Ectodermal cell (in vitro differentiated cells): Measurements from ENCODE around the gene CUL2.
"Not testable (repeated sequence)": the region's sequence is repeated elsewhere in the genome, so short reads cannot be mapped to it uniquely, and the experiment has no call there.

ENCODE experiments used
- H3K27ac ChIP-seq: 2 replicates; pipeline ENCODE4 v1.7.0; 2013; ENCODE audit warnings: mild to moderate bottlenecking, low read depth, low read length; ENCODE audit not compliant: insufficient read depth, poor library complexity, severe bottlenecking
- H3K27me3 ChIP-seq: 2 replicates; pipeline ENCODE4 v1.7.0; 2013; ENCODE audit warnings: mild to moderate bottlenecking, low read length; ENCODE audit not compliant: insufficient read depth, control insufficient read depth, poor library complexity, severe bottlenecking
- H3K36me3 ChIP-seq: one replicate; pipeline ENCODE4 v1.7.0; 2013; ENCODE audit warnings: low read length; ENCODE audit not compliant: control insufficient read depth, insufficient read depth
- H3K4me1 ChIP-seq: one replicate; pipeline ENCODE4 v1.7.0; 2013; ENCODE audit warnings: low read length; ENCODE audit not compliant: control insufficient read depth, insufficient read depth
- H3K4me3 ChIP-seq: 2 replicates; pipeline ENCODE4 v1.7.0; 2013; ENCODE audit warnings: low read depth, low read length, control low read depth; ENCODE audit not compliant: insufficient read depth
- H3K9me3 ChIP-seq: 2 replicates; pipeline ENCODE4 v1.7.0; 2013; ENCODE audit warnings: mild to moderate bottlenecking, low read length, moderate library complexity; ENCODE audit not compliant: control insufficient read depth
- WGBS, 2 experiments: methylation state at CpG; one replicate each; pipeline ENCODE4 v1.1.7; 2013; ENCODE audit warnings: missing lambda C conversion rate in 2 of 2; 5-methylcytosine and 5-hydroxymethylcytosine counted together

Gene CUL2

DNA sequence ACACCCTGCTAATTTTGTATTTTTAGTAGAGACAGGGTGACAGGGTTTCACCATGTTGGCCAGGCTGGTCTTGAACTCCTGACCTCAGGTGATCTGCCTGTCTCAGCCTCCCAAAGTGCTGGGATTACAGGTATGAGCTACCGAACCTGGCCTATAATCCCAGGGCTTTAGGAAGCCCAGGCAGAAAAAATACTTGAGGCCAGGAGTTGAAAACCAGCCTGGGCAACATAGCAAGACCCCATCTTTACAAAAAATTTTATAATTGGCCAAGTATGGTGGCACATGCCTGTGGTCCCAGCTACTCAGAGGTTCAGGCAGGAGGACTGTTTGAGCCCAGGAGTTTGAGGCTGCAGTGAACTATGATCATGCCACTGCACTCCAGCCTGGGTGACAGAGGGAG is 99.0 kb downstream of the CUL2 start:
- not testable (repeated sequence) for H3K36me3 ChIP-seq, H3K4me1 ChIP-seq, H3K27ac ChIP-seq, H3K4me3 ChIP-seq, H3K27me3 ChIP-seq, H3K9me3 ChIP-seq
- 88 to 97% methylated on average over 1 of the region's 1 CpG for WGBS, 2 experiments

DNA sequence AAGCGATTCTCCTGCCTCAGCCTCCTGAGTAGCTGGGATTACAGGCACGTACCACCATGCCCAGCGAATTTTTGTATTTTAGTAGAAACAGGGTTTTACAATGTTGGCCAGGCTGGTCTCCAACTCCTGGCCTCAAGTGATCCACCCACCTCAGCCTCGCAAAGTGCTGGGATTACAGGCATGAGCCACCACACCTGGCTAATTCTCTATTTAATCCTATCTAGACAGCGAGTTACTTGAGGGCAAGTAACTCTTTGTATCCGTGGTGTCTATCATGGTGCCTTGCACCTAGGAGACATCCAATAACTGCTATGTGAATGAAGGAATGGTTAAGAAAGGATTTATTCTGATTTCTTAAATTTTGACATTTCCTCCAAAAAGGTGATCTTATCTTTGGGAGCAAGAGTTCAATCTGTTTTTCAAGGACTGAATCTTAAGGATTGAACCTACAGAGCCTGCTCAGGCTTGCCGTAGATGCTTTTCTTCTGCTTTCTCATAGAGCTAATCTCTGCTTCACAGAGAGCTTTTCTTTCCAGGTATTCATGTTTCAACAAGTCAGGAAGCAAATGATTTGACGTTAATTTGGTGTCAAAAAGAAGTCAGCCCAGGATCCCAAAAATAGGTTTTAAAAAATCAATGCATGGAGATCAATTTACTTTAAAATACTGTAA is 101.6 kb downstream of the CUL2 start:
- Histone ChIP-seq H3K27ac (no peak overlapping the region), H3K9me3 (no peaks in the 10 kb centered on the region), H3K4me1 (no peaks in the 10 kb centered on the region), H3K4me3 (no peak overlapping the region), H3K27me3 (no peaks in the 10 kb centered on the region), H3K36me3 (no peaks in the 10 kb centered on the region)
- WGBS, 2 experiments = 93% methylated on average over 8 of the region's 8 CpGs

DNA sequence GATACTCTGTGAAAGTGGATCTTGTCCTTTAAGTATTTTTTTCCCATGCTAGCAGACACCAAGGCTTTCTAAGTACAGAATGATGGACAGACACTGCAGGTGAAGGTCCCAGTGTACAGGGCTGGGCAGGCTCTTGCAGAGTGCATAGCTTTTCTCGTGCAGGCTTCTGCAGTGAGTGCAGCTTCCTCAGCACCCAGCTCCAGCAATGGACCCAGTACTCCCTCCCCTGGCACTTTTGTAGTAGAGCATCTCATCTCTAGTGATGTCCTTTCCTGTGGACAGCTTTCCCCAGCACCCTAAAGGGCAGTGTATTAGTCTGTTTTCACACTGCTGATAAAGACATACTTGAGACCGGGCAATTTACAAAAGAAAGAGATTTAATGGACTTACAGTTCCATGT is 104.3 kb downstream of the CUL2 start:
- Histone ChIP-seq H3K4me3 (no peak overlapping the region), H3K4me1 (no peaks in the 10 kb centered on the region), H3K27me3 (no peaks in the 10 kb centered on the region), H3K9me3 (no peaks in the 10 kb centered on the region), H3K27ac (no peak overlapping the region), H3K36me3 (no peaks in the 10 kb centered on the region)
- WGBS, 2 experiments = 60 to 72% methylated on average over 2 of the region's 2 CpGs

DNA sequence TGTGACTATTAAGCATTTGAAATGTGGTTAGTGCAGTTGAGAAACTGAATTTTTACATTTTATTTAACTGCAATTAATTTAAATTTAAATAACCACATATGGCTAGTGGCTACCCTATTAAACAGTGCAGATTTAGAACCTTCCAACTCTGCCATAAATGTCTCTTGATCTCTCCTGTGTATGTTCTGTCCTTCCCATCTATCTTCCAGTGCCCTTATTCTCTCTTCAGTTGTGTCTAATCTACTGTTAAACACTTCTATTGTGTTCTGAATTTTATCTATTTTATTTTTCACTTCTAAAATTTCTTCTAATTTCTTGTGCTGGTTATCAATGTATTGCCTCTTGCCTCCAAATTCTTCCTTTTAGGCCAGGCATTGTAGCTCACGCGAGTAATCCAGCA is 105.0 kb downstream of the CUL2 start:
- H3K4me1 ChIP-seq = no peaks in the 10 kb centered on the region
- H3K9me3 ChIP-seq = no peaks in the 10 kb centered on the region
- no peak overlapping the region for H3K27ac ChIP-seq
- H3K36me3 ChIP-seq = no peaks in the 10 kb centered on the region
- no peak overlapping the region for H3K4me3 ChIP-seq
- 77 to 88% methylated on average over 2 of the region's 2 CpGs for WGBS, 2 experiments
- H3K27me3 ChIP-seq = no peaks in the 10 kb centered on the region

DNA sequence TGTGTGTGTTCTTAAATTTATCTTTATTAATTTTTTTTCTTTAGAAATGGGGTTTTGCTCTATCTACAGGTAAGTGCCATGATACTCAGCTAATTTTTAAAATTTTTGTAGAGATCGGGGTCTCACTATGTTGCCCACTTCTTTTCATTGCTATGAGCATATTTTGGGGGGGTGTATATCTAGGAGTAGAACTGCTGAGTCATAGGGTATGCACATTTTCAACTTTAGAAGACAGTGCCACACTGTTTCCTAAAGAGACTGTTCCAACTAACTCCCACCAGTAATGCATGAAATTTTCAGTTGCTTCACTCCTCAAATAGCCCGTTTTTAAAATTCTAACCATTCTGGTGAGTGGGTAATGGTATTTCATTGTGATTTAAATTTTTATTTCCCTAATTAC is 108.3 kb downstream of the CUL2 start:
- Histone ChIP-seq H3K36me3 (no peaks in the 10 kb centered on the region), H3K4me3 (no peak overlapping the region), H3K27me3 (no peaks in the 10 kb centered on the region), H3K4me1 (no peaks in the 10 kb centered on the region), H3K9me3 (no peaks in the 10 kb centered on the region), H3K27ac (no peak overlapping the region)
- 78 to 100% methylated on average over 1 of the region's 2 CpGs for WGBS, 2 experiments

DNA sequence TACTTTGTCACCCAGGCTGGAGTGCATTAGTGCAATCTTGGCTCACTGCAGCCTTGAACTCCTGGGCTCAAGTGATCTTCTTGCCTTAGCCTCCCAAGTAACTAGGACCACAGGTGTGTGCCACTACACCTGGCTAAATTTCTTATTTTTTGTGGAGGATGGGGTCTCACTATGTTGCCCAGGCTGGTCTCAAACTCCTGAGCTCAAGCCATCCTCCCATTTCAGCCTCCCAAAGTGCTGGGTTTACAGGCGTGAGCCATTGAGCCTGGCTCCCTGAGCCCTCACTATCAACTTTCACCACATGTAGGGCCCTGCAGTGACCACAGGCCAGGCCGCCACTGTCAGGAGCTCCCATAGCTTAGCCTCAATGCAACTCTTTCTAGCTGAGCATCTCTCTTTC is 110.2 kb downstream of the CUL2 start:
- H3K4me1 ChIP-seq = no peaks in the 10 kb centered on the region
- H3K36me3 ChIP-seq = no peaks in the 10 kb centered on the region
- H3K4me3 ChIP-seq = no peak overlapping the region
- WGBS, 2 experiments = 65 to 70% methylated on average over 2 of the region's 2 CpGs
- no peaks in the 10 kb centered on the region for H3K27me3 ChIP-seq
- H3K9me3 ChIP-seq = no peaks in the 10 kb centered on the region
- H3K27ac ChIP-seq = no peak overlapping the region

DNA sequence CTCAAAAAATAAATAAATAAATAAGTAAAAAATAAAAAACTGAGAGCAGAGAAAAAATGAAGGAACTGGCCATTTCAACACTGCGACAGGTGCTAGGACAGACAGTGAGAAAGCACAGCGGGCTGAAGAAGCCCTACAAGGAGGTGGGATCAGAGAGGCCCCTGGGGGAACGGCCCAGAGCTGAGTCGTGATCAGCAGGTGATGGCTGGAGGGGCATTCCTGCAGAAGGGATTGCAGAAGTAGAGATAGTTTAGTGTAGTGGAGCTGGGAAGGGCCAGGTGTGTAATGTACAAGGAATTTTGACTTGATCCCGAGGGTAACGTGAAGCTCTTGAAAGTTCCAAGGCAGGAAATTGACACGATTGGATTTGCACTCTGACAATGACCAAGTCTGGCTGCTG is 112.1 kb downstream of the CUL2 start:
- H3K4me3 ChIP-seq = no peak overlapping the region
- no peaks in the 10 kb centered on the region for H3K27me3 ChIP-seq
- H3K4me1 ChIP-seq = no peaks in the 10 kb centered on the region
- no peaks in the 10 kb centered on the region for H3K9me3 ChIP-seq
- WGBS, 2 experiments = 88 to 89% methylated on average over 7 of the region's 7 CpGs
- no peak overlapping the region for H3K27ac ChIP-seq
- H3K36me3 ChIP-seq = no peaks in the 10 kb centered on the region

DNA sequence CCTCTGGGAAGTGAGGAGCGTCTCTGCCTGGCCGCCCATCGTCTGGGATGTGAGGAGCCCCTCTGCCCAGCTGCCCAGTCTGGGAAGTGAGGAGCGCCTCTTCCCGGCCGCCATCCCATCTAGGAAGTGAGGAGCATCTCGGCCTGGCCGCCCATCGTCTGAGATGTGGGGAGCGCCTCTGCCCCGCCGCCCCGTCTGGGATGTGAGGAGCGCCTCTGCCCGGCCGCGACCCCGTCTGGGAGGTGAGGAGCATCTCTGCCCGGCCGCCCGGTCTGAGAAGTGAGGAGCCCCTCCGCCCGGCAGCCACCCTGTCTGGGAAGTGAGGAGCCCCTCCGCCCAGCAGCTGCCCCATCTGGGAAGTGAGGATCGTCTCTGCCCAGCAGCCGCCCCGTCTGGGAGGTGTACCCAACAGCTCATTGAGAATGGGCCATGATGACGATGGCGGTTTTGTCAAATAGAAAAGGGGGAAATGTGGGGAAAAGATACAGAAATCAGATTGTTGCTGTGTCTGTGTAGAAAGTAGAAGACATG is 113.7 kb downstream of the CUL2 start:
- not testable (repeated sequence) for H3K36me3 ChIP-seq

DNA sequence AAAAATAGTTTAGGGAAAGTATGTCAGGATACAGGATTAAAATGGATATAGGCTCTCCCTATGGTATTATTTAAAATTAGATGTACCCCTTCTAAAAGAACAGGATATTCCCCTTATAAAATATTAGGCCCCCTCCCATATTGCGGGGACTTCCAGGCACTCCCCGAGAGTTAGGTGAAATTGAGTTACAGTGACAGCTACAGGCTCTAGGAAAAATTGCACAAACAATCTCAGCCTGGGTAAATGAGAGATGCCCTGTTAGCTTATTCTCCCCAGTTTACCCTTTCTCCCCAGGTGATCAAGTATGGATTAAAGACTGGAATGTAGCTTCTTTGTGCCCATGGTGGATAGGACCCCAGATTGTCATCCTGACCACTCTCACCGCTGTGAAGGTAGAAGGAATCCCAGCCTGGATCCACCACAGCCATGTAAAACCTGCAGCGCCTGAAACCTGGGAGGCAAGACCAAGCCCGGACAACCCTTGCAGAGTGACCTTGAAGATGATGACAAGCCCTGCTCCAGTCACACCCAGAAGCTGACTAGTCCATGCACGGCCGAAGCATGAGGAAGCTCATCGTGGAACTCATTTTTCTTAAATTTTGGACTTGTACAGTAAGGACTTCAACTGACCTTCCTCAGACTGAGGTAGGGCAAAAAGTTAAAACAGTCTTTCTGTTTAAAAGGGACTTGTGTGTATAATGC is 115.6 kb downstream of the CUL2 start:
- not testable (repeated sequence) for H3K9me3 ChIP-seq, H3K4me3 ChIP-seq, H3K27me3 ChIP-seq, H3K36me3 ChIP-seq, H3K4me1 ChIP-seq, H3K27ac ChIP-seq
- 95 to 97% methylated on average over 8 of the region's 8 CpGs for WGBS, 2 experiments

More for the DNA sequence above, 113.7 kb downstream of the CUL2 start:
- not testable (repeated sequence) for H3K27me3 ChIP-seq, H3K9me3 ChIP-seq, H3K4me1 ChIP-seq, H3K4me3 ChIP-seq, H3K27ac ChIP-seq
- WGBS, 2 experiments = 94 to 95% methylated on average over 29 of the region's 29 CpGs

DNA sequence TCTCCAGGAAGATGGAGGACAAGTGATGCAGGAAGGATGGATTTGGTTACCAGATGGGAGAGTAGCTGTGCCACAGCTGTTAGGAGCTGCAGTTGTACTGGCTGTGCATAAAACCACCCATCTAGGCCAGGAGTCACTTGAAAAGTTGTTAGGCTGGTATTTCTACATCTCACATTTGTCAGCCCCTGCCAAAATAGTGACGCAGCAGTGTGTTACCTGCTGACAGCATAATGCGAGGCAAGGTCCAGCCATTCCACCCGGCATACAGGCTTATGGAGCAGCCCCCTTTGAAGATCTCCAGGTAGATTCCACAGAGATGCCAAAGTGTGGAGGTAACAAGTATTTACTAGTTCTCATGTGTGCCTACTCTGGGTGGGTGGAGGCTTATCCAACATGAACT is 116.4 kb downstream of the CUL2 start:
- H3K4me1 ChIP-seq, H3K36me3 ChIP-seq, H3K4me3 ChIP-seq, H3K27me3 ChIP-seq, H3K9me3 ChIP-seq, H3K27ac ChIP-seq: not testable (repeated sequence)
- WGBS, 2 experiments = 95 to 96% methylated on average over 3 of the region's 3 CpGs
